GM12892 (cell line): Measurements from ENCODE around the gene ZNF503.

Experiments used
- POLR2A ChIP-seq: IDR thresholded peaks from 2 replicates; pipeline ENCODE4 v1.6.1; 2011; ENCODE audit warnings: low read depth, low read length, control low read depth
- POLR2AphosphoS5 ChIP-seq: IDR thresholded peaks from 2 replicates; pipeline ENCODE4 v1.6.1; 2011; ENCODE audit warnings: low read depth, low read length, control low read depth

GRCh38 chr10:75414527-75414926 is 13.0 kb upstream of the ZNF503 start:
- TF ChIP-seq POLR2AphosphoS5 (no peak), POLR2A (no peak)
